CD14-positive monocyte (primary cell): ENCODE results near the gene NMNAT3. TPM values are rescaled to one million over a fixed set of nuclear protein-coding genes. Genes with fewer than 3 reads are reported as not detected.

Source experiments
- DNase-seq, 3 donors: peaks; one replicate each; pipeline ENCODE4 v3.0.0-alpha.2; 2011 to 2022
- H2AFZ ChIP-seq: 2 replicates; pipeline ENCODE4 v1.6.0; 2012; ENCODE audit warnings: mild to moderate bottlenecking, low read depth, low read length, inconsistent platforms; ENCODE audit not compliant: insufficient read depth, poor library complexity, severe bottlenecking
- H3K27ac ChIP-seq, 2 donors: 1 replicate in 1 of 2; 2 replicates in 1 of 2; pipeline ENCODE4 v1.5.1; 2012 to 2013; ENCODE audit warnings: low read length in 2 of 2, control low read depth in 1 of 2, inconsistent platforms in 1 of 2, low read depth in 1 of 2, mild to moderate bottlenecking in 1 of 2
- H3K27me3 ChIP-seq, 2 donors: one replicate each; pipeline versions ENCODE4 v1.6.0 to v1.6.1; 2011 to 2013; ENCODE audit warnings: low read length in 2 of 2; ENCODE audit not compliant: control insufficient read depth in 2 of 2, insufficient read depth in 2 of 2
- H3K36me3 ChIP-seq, 2 donors: replicated peaks in 1 of 2; 1 replicate in 1 of 2; 2 replicates in 1 of 2; pipeline versions ENCODE4 v1.5.1 to v1.6.1; 2012 to 2013; ENCODE audit warnings: low read length in 2 of 2, control low read depth in 1 of 2, inconsistent platforms in 1 of 2, mild to moderate bottlenecking in 1 of 2; ENCODE audit not compliant: insufficient read depth in 2 of 2, control insufficient read depth in 1 of 2
- H3K4me1 ChIP-seq, 2 donors: 1 replicate in 1 of 2; 2 replicates in 1 of 2; pipeline versions ENCODE4 v1.5.1 to v1.6.1; 2012 to 2013; ENCODE audit warnings: low read length in 2 of 2, control low read depth in 1 of 2, inconsistent platforms in 1 of 2, mild to moderate bottlenecking in 1 of 2, moderate library complexity in 1 of 2; ENCODE audit not compliant: insufficient read depth in 2 of 2, control insufficient read depth in 1 of 2
- H3K4me2 ChIP-seq: replicated peaks from 2 replicates; pipeline ENCODE3; 2012; ENCODE audit warnings: low read length, moderate library complexity, mild to moderate bottlenecking; ENCODE audit not compliant: poor library complexity, severe bottlenecking; ENCODE audit errors: extremely low read depth
- H3K4me3 ChIP-seq, 3 experiments: fragments of 200-600 bp in 1 of 3; sonication (generic) in 1 of 3; replicated peaks in 1 of 3; 1 replicate in 2 of 3; 2 replicates in 1 of 3; pipeline ENCODE4 v1.5.1; 2011 to 2013; ENCODE audit warnings: low read length in 3 of 3, mild to moderate bottlenecking in 3 of 3, control low read depth in 2 of 3, low read depth in 2 of 3, inconsistent platforms in 1 of 3, moderate library complexity in 1 of 3
- H3K79me2 ChIP-seq: 2 replicates; pipeline ENCODE4 v1.6.0; 2012; ENCODE audit warnings: mild to moderate bottlenecking, control low read depth, inconsistent platforms, low read length, moderate library complexity; ENCODE audit not compliant: insufficient read depth
- H3K9ac ChIP-seq: 2 replicates; pipeline ENCODE4 v1.6.0; 2017; ENCODE audit warnings: low read length, mild to moderate bottlenecking; ENCODE audit not compliant: insufficient read depth, poor library complexity, severe bottlenecking
- H3K9me3 ChIP-seq, 2 donors: replicated peaks in 1 of 2; 1 replicate in 1 of 2; 2 replicates in 1 of 2; pipeline versions ENCODE4 v1.5.1 to v1.6.1; 2012 to 2013; ENCODE audit warnings: low read length in 2 of 2, control low read depth in 1 of 2; ENCODE audit not compliant: control insufficient read depth in 1 of 2, insufficient read depth in 1 of 2
- H4K20me1 ChIP-seq: 2 replicates; pipeline ENCODE4 v1.6.0; 2012; ENCODE audit warnings: mild to moderate bottlenecking, low read length, control low read depth, moderate library complexity; ENCODE audit not compliant: insufficient read depth
- H3K27ac Mint-ChIP-seq, 7 donors: one replicate each; pipeline ENCODE4 v1.8.0; 2020; ENCODE audit warnings: mild to moderate bottlenecking in 7 of 7, mixed read lengths in 7 of 7, moderate library complexity in 6 of 7, inconsistent platforms in 2 of 7
- H3K27me3 Mint-ChIP-seq, 3 donors: one replicate each; pipeline ENCODE4 v1.8.0; 2021 to 2022; ENCODE audit warnings: low read depth in 3 of 3, mild to moderate bottlenecking in 3 of 3, mixed read lengths in 3 of 3, moderate library complexity in 3 of 3, inconsistent platforms in 1 of 3
- H3K36me3 Mint-ChIP-seq, 2 donors: one replicate each; pipeline ENCODE4 v1.8.0; 2020; ENCODE audit warnings: mixed read lengths in 2 of 2, inconsistent platforms in 1 of 2, mild to moderate bottlenecking in 1 of 2
- H3K4me1 Mint-ChIP-seq: one replicate; pipeline ENCODE4 v1.8.0; 2020; ENCODE audit warnings: mild to moderate bottlenecking, mixed read lengths
- H3K4me3 Mint-ChIP-seq, 2 donors: one replicate each; pipeline ENCODE4 v1.8.0; 2020; ENCODE audit warnings: mild to moderate bottlenecking in 2 of 2, mixed read lengths in 2 of 2, moderate library complexity in 1 of 2
- H3K9me3 Mint-ChIP-seq, 7 donors: one replicate each; pipeline ENCODE4 v1.8.0; 2020 to 2022; ENCODE audit warnings: mixed read lengths in 7 of 7, mild to moderate bottlenecking in 6 of 7, moderate library complexity in 6 of 7, inconsistent platforms in 2 of 7
- WGBS: methylation state at CpG from one replicate; pipeline ENCODE4 v1.1.5; 2013; ENCODE audit warnings: missing lambda C conversion rate; ENCODE audit not compliant: insufficient coverage; 5-methylcytosine and 5-hydroxymethylcytosine counted together
- intact Hi-C, 2 donors: fragments of 100-400 bp; cut with micrococcal nuclease; formaldehyde crosslinking; loops; one replicate each; pipeline versions ENCODE4 v1.15.0 to v1.15.1; 2023
- polyA plus RNA-seq, 3 donors: library from polyadenylated mRNA; depleted of rRNA in 1 of 3; unstranded in 2 of 3; stranded (reverse) in 1 of 3; fragments of 300-500 nt in 2 of 3; fragments of >200 nt in 1 of 3; fragmentation: Illumina TruSeq in 2 of 3; gene quantifications; 1 replicate in 2 of 3; 2 replicates in 1 of 3; pipeline ENCODE4 v1.2.3, GENCODE V29; 2012 to 2021
- TF ChIP-seq, protein P1 (sequence below): fragments of 200-600 bp; IDR thresholded peaks from one replicate; pipeline ENCODE4 v1.8.0; 2022; ENCODE audit warnings: antibody characterized with exemption, mild to moderate bottlenecking

Gene NMNAT3
- polyA plus RNA-seq, 3 donors = 1.4 to 5.7 (median 2.9) TPM

DNA sequence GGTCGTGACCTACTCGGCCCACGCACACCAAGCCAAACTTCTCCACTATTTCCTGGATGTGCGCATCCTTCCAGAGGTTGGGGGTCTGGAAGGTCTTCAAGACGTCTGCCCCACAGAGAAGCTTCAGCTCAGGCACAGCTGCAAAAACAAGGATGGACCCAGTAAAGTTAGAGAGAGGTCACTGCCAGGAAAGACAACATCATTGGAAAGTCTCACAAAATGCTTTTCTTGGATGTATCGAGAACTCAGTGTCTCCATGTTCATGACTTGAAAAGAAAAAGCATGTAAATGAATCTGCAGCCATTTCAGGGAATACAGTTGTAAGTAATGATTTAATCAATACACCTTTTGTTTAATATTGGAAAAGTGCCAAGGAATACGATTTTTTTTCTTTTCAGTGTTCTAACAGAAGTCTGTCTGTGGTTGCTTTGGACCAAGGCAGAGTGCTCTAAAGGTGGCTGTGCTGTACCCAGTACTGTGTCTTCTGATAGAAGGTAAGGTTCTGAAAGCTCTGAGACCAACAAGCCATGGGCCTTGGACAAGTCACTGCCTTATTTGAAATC lies 116.4 kb downstream of the NMNAT3 start:
- no peaks in the 10 kb centered on the region for H3K4me1 ChIP-seq
- TF ChIP-seq, protein P1, sequence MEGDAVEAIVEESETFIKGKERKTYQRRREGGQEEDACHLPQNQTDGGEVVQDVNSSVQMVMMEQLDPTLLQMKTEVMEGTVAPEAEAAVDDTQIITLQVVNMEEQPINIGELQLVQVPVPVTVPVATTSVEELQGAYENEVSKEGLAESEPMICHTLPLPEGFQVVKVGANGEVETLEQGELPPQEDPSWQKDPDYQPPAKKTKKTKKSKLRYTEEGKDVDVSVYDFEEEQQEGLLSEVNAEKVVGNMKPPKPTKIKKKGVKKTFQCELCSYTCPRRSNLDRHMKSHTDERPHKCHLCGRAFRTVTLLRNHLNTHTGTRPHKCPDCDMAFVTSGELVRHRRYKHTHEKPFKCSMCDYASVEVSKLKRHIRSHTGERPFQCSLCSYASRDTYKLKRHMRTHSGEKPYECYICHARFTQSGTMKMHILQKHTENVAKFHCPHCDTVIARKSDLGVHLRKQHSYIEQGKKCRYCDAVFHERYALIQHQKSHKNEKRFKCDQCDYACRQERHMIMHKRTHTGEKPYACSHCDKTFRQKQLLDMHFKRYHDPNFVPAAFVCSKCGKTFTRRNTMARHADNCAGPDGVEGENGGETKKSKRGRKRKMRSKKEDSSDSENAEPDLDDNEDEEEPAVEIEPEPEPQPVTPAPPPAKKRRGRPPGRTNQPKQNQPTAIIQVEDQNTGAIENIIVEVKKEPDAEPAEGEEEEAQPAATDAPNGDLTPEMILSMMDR = no peak
- 97% methylated on average over 6 of the region's 7 CpGs for WGBS
- peaks cover 3% of the 10 kb centered on the region for H3K4me1 Mint-ChIP-seq
- no peak overlapping the region for H3K27ac ChIP-seq
- no peaks in the 10 kb centered on the region for H3K27me3 Mint-ChIP-seq
- DNase-seq = no peak
- intact Hi-C loops = no loop called here
- no peak overlapping the region for H2AFZ ChIP-seq
- no peaks in the 10 kb centered on the region for H3K9me3 Mint-ChIP-seq
- no peaks in the 10 kb centered on the region for H3K79me2 ChIP-seq
- H4K20me1 ChIP-seq = no peaks in the 10 kb centered on the region
- peak overlapping the region in 1 of 7 donors; percentile 66 for H3K27ac Mint-ChIP-seq
- H3K4me3 Mint-ChIP-seq = no peak overlapping the region
- H3K4me3 ChIP-seq = no peak overlapping the region
- H3K9me3 ChIP-seq = no peaks in the 10 kb centered on the region
- H3K36me3 Mint-ChIP-seq = peaks cover 0 to 9% of the 10 kb centered on the region in 2 donors
- H3K36me3 ChIP-seq = no peaks in the 10 kb centered on the region
- H3K4me2 ChIP-seq = no peak overlapping the region
- H3K27me3 ChIP-seq = no peaks in the 10 kb centered on the region
- H3K9ac ChIP-seq = no peak overlapping the region

DNA sequence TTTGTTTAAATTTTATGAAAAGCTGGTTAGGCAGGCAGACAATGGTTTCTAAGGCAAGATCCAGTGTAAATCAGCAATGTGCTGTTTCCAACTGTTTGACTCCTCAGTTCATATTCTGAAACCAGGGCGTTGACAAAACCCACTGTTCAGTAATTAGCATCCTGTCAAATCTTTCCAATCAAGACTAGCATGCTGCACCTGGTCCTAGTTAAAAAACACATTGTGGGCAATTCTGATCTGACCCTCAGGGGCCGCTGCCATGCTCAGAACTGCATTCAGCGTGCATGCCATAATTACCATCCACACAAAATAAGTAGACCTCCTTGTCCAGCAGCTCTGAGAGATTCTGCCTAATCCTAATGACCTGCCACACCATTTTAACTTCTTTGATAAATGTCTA lies 117.4 kb downstream of the NMNAT3 start:
- H3K79me2 ChIP-seq = no peaks in the 10 kb centered on the region
- H3K27me3 ChIP-seq = no peaks in the 10 kb centered on the region
- intact Hi-C loops = no loop called here
- no peak overlapping the region for H3K9ac ChIP-seq
- Mint-ChIP-seq H3K9me3 (no peaks in the 10 kb centered on the region), H3K36me3 (peaks cover 0 to 9% of the 10 kb centered on the region in 2 donors), H3K27ac (no peak overlapping the region), H3K27me3 (peaks cover 0 to 2% (median 2%) of the 10 kb centered on the region in 3 donors), H3K4me3 (no peak overlapping the region), H3K4me1 (peaks cover 3% of the 10 kb centered on the region)
- no peaks in the 10 kb centered on the region for H4K20me1 ChIP-seq
- no peak overlapping the region for H3K4me3 ChIP-seq
- TF ChIP-seq, protein P1 = no peak
- no peak overlapping the region for H2AFZ ChIP-seq
- no peaks in the 10 kb centered on the region for H3K4me1 ChIP-seq
- no peak overlapping the region for H3K27ac ChIP-seq
- WGBS = 97% methylated on average over 3 of the region's 3 CpGs
- DNase-seq = no peak
- H3K9me3 ChIP-seq = no peaks in the 10 kb centered on the region
- H3K4me2 ChIP-seq = no peak overlapping the region
- no peaks in the 10 kb centered on the region for H3K36me3 ChIP-seq
